Sciatic nerve (tissue), 2 donors: ENCODE data around the gene BMAL1. TPM values are rescaled to one million over a fixed set of nuclear protein-coding genes. Genes with fewer than 3 reads are reported as not detected.

Experiments used
- ATAC-seq: fragments of 200-7000 bp; cut with Tn5 transposase; one replicate; pipeline ENCODE4 v1.9.1; 2020; ENCODE audit warnings: mild to moderate bottlenecking, moderate library complexity
- DNase-seq: peaks from one replicate; pipeline ENCODE4 v3.0.0-alpha.2; 2020; ENCODE audit warnings: low spot score
- intact Hi-C: fragments of 100-400 bp; cut with DNase I; formaldehyde crosslinking; loops from one replicate; pipeline ENCODE4 v1.14.2; 2022
- total RNA-seq: library from RNA; stranded (reverse); fragmentation: NEBNext Ultra II Directional; extraction: Animal tissue kit (Norgen Biotek cat#: 25700); gene quantifications from one replicate; pipeline ENCODE4 v1.2.1, GENCODE V29; 2021
- donor health status: DM: no; HTN: no; CAD: no.
- donor health status: DM: no; HTN: no; CAD: no.

BMAL1 gene
- total RNA-seq, 1 donor from 2014 or later: 25.6 TPM

GRCh38 chr11:13334034-13334786, 56.6 kb downstream of the BMAL1 start:
- ATAC-seq: no peak
- DNase-seq: no peak
- intact Hi-C loops: no loop called here

GRCh38 chr11:13335319-13335718, 57.7 kb downstream of the BMAL1 start:
- intact Hi-C loops: no loop called here
- DNase-seq: peak; percentile 76

GRCh38 chr11:13336246-13336878, 58.8 kb downstream of the BMAL1 start:
- intact Hi-C loops: no loop called here
- DNase-seq (no peak), ATAC-seq (no peak)

More at GRCh38 chr11:13335319-13335718, 57.7 kb downstream of the BMAL1 start:
- peak; percentile 27 for ATAC-seq

- DNase-seq (no peak), ATAC-seq (peak; percentile 73)
- intact Hi-C loops: no loop called here
Measured at GRCh38 chr11:13338019-13338426, 60.4 kb downstream of the BMAL1 start.

- ATAC-seq (peak; percentile 69), DNase-seq (no peak)
- intact Hi-C loops: no loop called here
Measured at GRCh38 chr11:13338427-13339069, 61.0 kb downstream of the BMAL1 start.

GRCh38 chr11:13339195-13340153, 61.9 kb downstream of the BMAL1 start:
- ATAC-seq (peak; percentile 38), DNase-seq (no peak)
- intact Hi-C loops: no loop called here

- DNase-seq: no peak
- no peak for ATAC-seq
- intact Hi-C loops: no loop called here
Measured at GRCh38 chr11:13341026-13341425, 63.4 kb downstream of the BMAL1 start.

GRCh38 chr11:13343067-13343466, 65.5 kb downstream of the BMAL1 start:
- DNase-seq (no peak), ATAC-seq (no peak)
- intact Hi-C loops: no loop called here

GRCh38 chr11:13343931-13344717, 66.5 kb downstream of the BMAL1 start:
- intact Hi-C loops: no loop called here
- ATAC-seq (peak; percentile 52), DNase-seq (peak; percentile 85)

- intact Hi-C loops: no loop called here
- DNase-seq (no peak), ATAC-seq (no peak)
Measured at GRCh38 chr11:13344818-13345217, 67.2 kb downstream of the BMAL1 start.

- ATAC-seq (no peak), DNase-seq (no peak)
- intact Hi-C loops: no loop called here
Measured at GRCh38 chr11:13346470-13346869, 68.9 kb downstream of the BMAL1 start.

GRCh38 chr11:13347901-13348300, 70.3 kb downstream of the BMAL1 start:
- intact Hi-C loops: no loop called here
- no peak for DNase-seq
- no peak for ATAC-seq

GRCh38 chr11:13348305-13348704, 70.7 kb downstream of the BMAL1 start:
- intact Hi-C loops: no loop called here
- peak; percentile 41 for ATAC-seq
- DNase-seq: no peak

GRCh38 chr11:13349046-13349445, 71.5 kb downstream of the BMAL1 start:
- intact Hi-C loops: no loop called here
- ATAC-seq: no peak
- no peak for DNase-seq

GRCh38 chr11:13349581-13349980, 72.0 kb downstream of the BMAL1 start:
- ATAC-seq: no peak
- intact Hi-C loops: no loop called here
- no peak for DNase-seq

- intact Hi-C loops: no loop called here
- ATAC-seq (no peak), DNase-seq (no peak)
Measured at GRCh38 chr11:13352711-13353110, 75.1 kb downstream of the BMAL1 start.

- no peak for ATAC-seq
- DNase-seq: no peak
- intact Hi-C loops: no loop called here
Measured at GRCh38 chr11:13354335-13354734, 76.7 kb downstream of the BMAL1 start.

GRCh38 chr11:13355191-13355590, 77.6 kb downstream of the BMAL1 start:
- ATAC-seq: no peak
- intact Hi-C loops: no loop called here
- no peak for DNase-seq
